WTC11 (cell line): ENCODE measurements around the gene POLA1.

Experiments
- CTCF ChIP-seq: fragments of 200-600 bp; IDR thresholded peaks from 2 replicates; pipeline ENCODE4 v1.8.0; 2022; ENCODE audit warnings: antibody characterized with exemption
- FOXK1 ChIP-seq: sonication (generic); formaldehyde crosslinking; IDR thresholded peaks from 2 replicates; pipeline ENCODE4 v1.8.0; 2022; ENCODE audit warnings: mild to moderate bottlenecking, moderate library complexity, missing genetic modification reagents
- FOXP1 ChIP-seq: sonication (generic); formaldehyde crosslinking; IDR thresholded peaks from 2 replicates; pipeline ENCODE4 v1.8.0; 2022; ENCODE audit warnings: missing genetic modification reagents, mild to moderate bottlenecking, moderate library complexity, borderline replicate concordance
- IRF2 ChIP-seq: sonication (generic); formaldehyde crosslinking; IDR thresholded peaks from 2 replicates; pipeline ENCODE4 v1.8.0; 2022; ENCODE audit warnings: low read depth, missing genetic modification reagents, borderline replicate concordance
- MAX ChIP-seq: sonication (generic); formaldehyde crosslinking; IDR thresholded peaks from 2 replicates; pipeline ENCODE4 v1.8.0; 2022; ENCODE audit warnings: mild to moderate bottlenecking, missing genetic modification reagents
- NFYB ChIP-seq: sonication (generic); formaldehyde crosslinking; conservative IDR thresholded peaks from 2 replicates; pipeline ENCODE4 v1.8.0; 2022; ENCODE audit warnings: low read depth, missing genetic modification reagents
- NR2C2 ChIP-seq: sonication (generic); formaldehyde crosslinking; IDR thresholded peaks from 2 replicates; pipeline ENCODE4 v1.8.0; 2022; ENCODE audit warnings: mild to moderate bottlenecking, missing genetic modification reagents
- USF2 ChIP-seq: sonication (generic); formaldehyde crosslinking; IDR thresholded peaks from 2 replicates; pipeline ENCODE4 v1.8.1; 2023; ENCODE audit warnings: mild to moderate bottlenecking, missing genetic modification reagents, moderate library complexity
- ZBTB43 ChIP-seq: sonication (generic); formaldehyde crosslinking; IDR thresholded peaks from 2 replicates; pipeline ENCODE4 v1.8.1; 2023; ENCODE audit warnings: mild to moderate bottlenecking, missing genetic modification reagents

DNA sequence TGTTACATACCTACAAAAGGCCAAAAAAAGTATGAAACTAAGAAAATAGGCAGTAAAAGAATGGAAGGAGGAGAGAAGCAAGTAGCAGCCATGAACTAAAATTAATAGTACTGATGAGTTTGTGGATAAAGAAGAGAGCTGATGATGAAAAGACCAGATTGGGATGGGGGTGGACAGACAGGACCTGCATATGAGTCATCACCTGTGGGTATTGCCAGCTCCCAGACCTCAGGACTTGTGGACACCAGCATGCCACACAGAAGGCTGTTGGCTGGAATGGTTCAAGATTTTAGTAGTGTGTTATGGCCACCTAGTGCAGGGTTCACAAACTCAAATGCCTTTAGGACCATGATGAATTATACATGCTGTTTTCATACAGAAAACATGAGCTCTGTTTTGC is 263.1 kb downstream of the POLA1 start:
- no peak for TF ChIP-seq CTCF
- TF ChIP-seq IRF2: no peak
- no peak for TF ChIP-seq USF2
- no peak for TF ChIP-seq FOXK1 (CRISPR knock-in tag)
- TF ChIP-seq NFYB (CRISPR knock-in tag): no peak
- no peak for TF ChIP-seq MAX (CRISPR knock-in tag)
- no peak for TF ChIP-seq FOXP1
- TF ChIP-seq NR2C2 (CRISPR knock-in tag): no peak
- no peak for TF ChIP-seq ZBTB43 (CRISPR knock-in tag)
